GM12875 (cell line): ENCODE data around the gene SLC2A5.
"Not testable (repeated sequence)": the region's sequence is repeated elsewhere in the genome, so short reads cannot be mapped to it uniquely, and the experiment has no call there.

Experiments used
- H3K4me3 ChIP-seq: one replicate; pipeline ENCODE4 v1.5.1; 2011; ENCODE audit warnings: low read depth, low read length, control low read depth
- TF ChIP-seq, protein P1 (sequence below): IDR thresholded peaks from 2 replicates; pipeline ENCODE4 v1.5.1; 2011; ENCODE audit warnings: low read depth, mild to moderate bottlenecking, control low read depth, inconsistent platforms, low read length, moderate library complexity, borderline replicate concordance; ENCODE audit not compliant: insufficient read depth

The SLC2A5 gene

DNA sequence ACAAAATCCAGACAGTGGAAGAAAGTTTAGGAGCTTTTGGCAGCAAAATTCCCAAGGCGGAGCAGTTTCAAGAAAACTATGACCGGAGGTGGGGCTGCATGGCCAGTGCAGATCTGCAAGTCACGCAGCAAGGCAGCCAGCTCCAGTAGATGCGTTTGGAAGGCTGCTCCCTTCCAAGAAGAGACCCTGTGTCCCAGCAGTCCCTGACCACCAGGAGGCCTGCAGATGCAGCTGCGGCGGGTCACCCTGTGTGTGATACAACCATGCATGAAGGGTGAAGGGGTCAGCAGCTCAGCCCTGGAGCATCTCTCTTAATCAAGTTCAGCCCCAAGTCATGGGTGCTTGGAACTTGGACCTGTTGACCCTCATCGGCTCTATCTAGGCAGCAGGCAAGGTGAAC lies 30.1 kb upstream of the SLC2A5 start:
- TF ChIP-seq, protein P1, sequence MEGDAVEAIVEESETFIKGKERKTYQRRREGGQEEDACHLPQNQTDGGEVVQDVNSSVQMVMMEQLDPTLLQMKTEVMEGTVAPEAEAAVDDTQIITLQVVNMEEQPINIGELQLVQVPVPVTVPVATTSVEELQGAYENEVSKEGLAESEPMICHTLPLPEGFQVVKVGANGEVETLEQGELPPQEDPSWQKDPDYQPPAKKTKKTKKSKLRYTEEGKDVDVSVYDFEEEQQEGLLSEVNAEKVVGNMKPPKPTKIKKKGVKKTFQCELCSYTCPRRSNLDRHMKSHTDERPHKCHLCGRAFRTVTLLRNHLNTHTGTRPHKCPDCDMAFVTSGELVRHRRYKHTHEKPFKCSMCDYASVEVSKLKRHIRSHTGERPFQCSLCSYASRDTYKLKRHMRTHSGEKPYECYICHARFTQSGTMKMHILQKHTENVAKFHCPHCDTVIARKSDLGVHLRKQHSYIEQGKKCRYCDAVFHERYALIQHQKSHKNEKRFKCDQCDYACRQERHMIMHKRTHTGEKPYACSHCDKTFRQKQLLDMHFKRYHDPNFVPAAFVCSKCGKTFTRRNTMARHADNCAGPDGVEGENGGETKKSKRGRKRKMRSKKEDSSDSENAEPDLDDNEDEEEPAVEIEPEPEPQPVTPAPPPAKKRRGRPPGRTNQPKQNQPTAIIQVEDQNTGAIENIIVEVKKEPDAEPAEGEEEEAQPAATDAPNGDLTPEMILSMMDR: 0 out of 2 replicates have a peak, but pooled peaks have one; percentile 13
- no peak overlapping the region for H3K4me3 ChIP-seq

GRCh38 chr1:9097947-9098705 lies 28.7 kb upstream of the SLC2A5 start:
- TF ChIP-seq, protein P1: no peak
- no peak overlapping the region for H3K4me3 ChIP-seq

DNA sequence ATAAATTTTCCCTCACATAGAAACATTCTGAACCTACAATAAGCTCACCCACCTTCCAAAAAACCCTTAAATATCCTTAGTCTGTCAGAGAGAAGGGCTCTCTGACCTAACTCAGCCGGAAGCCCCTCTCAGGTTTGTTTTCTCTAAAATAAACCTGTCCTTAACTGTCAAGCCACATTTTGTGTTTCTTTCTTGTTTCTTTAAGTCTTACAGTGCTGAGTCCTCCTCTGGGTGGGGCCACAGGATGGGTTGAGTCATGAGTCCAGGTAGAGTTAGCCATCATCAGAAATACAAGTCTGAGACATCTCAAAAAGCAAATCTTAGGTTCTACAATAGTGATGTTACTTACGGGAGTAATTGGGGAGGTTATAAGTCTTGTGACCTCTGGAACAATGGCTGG lies 26.4 kb upstream of the SLC2A5 start:
- TF ChIP-seq, protein P1: no peak
- no peak overlapping the region for H3K4me3 ChIP-seq

DNA sequence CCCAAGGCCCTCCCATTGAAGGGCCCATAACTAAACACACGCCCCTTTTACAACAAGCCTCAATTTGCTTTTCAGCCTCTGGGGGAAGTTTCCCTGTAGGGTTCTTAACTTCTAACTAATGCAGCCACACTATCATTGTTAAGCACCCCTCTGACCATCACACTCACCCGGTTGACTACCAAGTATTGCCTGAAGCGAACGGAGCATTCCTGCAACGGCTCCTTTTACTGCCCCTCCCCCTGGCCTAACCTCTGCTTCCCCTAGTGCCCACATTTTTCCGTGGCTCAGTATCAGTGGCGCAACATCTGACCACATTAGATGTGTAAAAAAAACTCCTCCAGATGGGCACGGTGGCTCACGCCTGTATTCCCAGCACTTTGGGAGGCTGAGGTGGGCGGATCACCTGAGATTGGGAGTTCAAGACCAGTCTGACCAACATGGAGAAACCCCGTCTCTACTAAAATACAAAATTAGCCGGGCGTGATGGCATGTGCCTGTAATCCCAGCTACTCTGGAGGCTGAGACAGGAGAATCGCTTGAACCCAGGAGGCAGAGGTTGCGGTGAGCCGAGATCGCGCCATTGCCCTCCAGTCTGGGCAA lies 24.7 kb upstream of the SLC2A5 start:
- not testable (repeated sequence) for H3K4me3 ChIP-seq

GRCh38 chr1:9093581-9093980 lies 24.1 kb upstream of the SLC2A5 start:
- H3K4me3 ChIP-seq: no peak overlapping the region
- TF ChIP-seq, protein P1: no peak

DNA sequence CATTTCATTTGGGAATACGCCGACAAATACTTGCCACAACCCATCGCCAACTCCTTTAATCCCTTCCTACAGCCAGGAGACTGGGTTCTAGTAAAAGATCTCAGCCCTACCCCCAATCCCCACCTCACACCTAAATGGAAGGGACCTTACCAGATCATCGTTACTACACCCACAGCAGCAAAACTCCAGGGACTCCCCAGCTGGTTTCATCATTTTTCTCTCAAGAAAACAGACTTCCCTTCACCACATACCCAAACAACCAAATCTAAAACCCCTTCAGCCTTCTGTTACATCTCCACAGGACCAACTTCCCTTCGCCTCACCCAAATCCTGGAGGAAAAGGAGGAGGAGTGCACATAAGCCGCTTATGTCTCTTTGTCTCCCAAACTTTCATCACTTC lies 23.7 kb upstream of the SLC2A5 start:
- TF ChIP-seq, protein P1: no peak

GRCh38 chr1:9088807-9089206 lies 19.4 kb upstream of the SLC2A5 start:
- H3K4me3 ChIP-seq: no peak overlapping the region
- TF ChIP-seq, protein P1: no peak

More for the DNA sequence above, 23.7 kb upstream of the SLC2A5 start:
- no peak overlapping the region for H3K4me3 ChIP-seq
